Measurements from ENCODE around the gene HOXB3.
"Not testable (repeated sequence)": the region's sequence is repeated elsewhere in the genome, so short reads cannot be mapped to it uniquely, and the experiment has no call there.

Gene HOXB3

DNA sequence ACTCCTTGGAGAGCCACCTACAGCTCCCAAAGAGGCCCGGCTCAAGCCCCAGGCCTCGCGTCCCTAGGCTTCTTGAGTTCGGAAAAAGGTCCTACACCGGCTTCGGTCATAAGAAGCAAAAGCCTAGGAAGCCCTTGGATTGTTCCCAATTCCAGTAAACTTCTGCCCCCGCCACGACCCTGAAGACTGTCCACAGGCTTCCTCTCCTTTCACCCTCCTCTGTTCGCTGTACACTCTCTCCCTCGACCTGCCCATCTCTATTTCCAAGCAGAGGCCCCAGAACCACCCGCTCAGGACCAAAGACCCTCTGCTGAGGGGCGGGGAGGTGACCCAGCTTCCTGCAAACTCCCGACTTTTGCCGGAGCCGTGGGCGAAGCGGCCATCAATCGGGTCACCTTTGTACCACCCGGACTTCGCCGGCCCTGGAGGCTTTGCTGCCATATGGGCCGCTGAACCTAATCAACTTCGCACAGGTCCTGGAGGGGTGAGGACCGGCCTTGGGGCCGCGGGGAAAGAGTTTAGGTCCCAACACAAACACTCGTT, 47.9 kb downstream of the HOXB3 start:
- no peak for DNase-seq

DNA sequence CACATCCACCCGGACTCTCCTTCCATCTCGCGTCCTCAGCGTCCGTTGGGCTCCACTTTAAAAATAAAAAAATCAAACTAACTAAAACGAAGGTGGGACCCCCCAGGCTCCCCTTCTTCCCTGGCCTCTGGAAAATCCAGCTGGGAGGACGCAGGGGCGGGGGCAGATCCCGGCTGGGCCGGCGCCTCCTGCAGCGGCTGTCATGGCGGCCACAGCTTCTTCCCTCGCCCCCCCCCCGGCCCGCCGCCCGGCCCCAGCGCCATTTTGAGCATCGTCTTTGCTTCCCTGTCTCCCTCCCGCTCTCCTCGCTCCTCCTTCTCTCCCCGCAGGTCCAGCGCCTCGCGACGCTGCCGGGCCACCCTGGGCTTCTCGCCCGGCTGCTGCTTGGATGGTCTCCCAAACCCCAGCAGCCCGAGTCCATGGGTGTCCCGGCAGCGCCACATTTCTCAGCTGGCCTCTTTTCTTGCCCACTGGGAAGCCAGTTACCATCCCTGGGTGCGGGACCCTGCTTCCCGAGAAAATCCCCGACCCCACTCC, 48.4 kb downstream of the HOXB3 start:
- DNase-seq = peak in 3 of 4 experiments; percentile 17 to 48 (median 46)

- DNase-seq = no peak
These were observed 48.9 kb downstream of the HOXB3 start for GRCh38 chr17:48541036-48541576.

DNA sequence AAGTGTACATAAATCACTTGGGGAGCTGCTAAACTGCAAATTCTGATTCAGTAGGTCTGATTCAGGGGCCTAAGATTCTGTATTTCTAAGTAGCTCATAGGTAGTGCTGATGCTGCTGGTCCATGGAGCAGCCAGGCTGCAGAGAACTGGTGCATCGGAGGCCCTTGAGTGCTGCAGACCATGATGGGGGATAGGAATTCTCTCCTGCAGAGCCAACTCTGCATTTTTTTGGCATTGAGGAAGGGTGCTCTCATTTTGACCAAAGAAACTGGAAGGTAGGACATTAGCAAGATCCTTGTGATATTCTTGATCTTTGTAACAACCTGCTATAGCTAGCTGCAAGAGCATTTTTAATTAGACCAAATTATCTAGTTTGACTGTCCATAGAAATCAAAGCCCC, 49.8 kb downstream of the HOXB3 start:
- DNase-seq = no peak

DNA sequence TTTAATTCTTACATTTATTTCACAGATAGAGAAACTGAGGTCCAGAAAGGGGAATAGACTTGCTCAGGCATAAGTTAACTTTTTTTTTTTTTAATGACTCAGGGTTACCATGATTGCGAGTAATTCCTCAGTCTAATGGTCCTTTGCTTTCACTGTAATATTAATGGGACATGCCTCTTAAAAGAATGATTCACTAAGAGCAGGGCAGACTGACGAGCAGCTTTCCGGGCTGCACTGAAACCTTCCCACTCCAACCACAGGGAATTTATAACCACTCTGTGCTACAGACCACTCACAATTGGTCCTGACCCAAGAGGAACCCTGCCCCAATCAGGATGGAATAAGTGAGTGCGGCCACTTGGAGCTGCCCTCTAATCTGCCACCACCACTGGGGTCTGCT, 50.9 kb downstream of the HOXB3 start:
- no peak for DNase-seq

- no peak for DNase-seq
These were observed 52.7 kb downstream of the HOXB3 start for GRCh38 chr17:48537316-48537715.

GRCh38 chr17:48535793-48536559, 54.1 kb downstream of the HOXB3 start:
- not testable (repeated sequence) for DNase-seq

DNA sequence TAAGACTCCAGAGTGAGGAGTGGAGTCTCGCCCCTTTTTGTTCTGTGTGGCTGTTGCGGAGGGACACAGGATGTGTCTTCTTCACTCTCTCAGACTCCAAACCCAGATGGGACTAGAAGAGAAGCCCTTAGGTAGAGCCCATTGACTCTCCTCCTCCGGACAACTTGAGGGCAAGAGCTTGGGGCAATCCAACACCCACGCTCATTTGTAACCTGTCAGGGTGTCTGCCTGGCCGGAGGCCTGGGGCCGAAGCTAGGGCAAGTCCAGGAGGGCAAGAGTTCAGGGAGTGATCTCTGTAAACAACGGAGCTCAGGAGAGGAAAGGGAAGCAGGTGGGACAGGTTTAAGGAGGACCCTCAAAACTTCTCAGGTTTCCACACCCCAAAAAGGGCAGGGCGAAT, 57.8 kb downstream of the HOXB3 start:
- no peak for DNase-seq

DNA sequence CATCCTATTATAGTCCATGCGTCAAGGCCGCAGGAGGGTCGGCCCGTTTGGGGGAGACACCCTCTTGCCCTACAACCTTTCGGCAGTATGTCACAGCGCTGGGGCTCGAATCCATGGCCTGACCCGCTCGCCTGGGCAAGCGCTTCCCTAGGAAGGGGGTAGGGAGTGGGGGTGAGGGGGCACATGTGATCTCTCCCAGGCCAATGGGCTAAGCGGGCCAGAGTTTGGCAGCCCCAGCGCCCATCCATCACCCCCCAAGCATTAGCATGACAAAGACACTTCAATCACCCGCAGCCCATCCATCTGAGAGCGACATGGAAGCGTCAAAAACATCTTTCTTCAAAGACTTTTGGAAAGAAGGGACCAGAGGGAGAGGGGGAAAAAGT, 59.2 kb downstream of the HOXB3 start, which contains the start of gene HOXB1:
HOXB1 (minus strand) TSS at position 125 of the 386 bp plus-strand sequence; CDS start at position 18, 107 bp downstream.
- DNase-seq = no peak

DNA sequence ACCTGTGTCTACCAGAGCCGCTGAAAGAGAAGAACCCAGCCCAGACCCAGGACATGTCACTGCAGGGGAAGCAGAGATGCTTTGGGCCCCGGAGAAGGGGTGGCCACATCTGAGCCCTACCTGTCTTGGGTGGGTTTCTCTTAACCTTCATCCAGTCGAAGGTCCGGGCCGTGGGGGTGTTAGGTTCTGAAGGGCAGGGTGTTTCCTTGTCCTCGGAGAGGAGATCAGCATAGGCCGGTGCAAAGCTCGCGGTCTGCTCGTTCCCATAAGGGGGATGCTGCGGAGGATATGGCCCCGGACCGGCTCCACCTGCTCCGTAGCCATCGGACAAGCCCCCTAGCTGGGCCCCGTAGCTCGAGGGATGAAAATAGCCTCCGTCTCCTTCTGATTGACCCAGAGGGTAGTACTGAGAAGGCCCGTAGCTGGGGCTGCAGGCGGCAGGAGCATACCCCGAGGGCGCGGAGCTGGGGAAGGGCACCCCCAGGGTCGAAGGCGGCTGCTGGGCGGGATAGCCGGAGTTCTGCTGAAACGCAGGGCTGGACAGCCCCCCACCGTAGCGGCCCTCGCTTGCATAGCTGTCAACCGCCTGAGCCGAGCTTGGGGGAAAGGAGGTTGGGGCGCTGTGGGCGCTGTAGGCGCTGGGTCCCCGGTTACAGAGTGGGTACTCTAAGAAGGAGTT, 59.7 kb downstream of the HOXB3 start:
- no peak for DNase-seq

DNA sequence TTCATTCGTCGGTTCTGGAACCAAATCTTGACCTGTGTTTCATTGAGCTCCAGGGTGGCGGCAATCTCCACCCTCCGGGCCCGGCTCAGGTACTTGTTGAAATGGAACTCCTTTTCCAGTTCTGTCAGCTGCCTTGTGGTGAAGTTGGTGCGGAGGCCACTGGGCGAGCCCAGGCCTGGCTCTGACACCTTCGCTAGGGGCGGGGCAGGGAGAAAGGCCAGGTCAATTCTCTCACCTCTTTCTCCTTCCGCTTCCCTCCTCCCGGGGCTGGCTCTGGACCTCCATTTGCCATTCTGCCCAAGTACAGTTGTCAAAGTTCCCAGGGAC, 60.4 kb downstream of the HOXB3 start:
- no peak for DNase-seq

DNA sequence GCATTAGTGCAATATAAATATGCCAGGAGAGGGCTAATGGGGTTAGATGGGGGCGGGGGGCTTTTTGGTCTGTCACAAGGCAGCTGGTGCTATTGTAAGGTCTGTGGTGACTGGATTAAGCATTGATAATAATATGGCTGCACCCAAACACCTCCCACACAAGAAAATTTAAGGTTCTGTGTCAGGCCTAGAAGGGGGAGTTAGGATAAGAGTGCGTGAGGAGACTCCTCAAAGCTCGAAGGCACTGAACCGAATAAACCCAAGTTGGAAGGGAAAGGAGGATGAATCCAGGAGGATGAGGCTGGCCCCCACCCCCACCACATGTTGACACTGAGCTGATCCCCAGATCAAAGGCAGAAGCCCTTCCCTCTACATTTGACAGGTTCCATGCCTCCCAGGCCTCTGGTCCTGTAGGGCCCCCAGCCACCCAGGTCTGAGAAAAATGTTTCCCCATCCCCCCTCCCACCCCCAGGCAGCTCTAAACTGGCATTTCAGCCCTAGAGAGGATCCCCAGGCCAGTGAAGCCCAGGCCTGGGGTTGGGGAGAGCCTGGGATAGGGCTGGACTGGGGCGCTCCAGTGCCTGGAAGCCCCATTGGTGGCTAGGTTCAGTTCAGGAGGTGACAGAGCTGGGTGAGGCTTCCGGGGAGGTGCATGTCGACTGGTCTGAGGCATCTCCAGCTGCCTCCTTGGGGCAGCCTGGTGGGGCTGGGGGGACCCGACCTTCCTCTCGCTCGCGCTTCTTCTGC, 60.9 kb downstream of the HOXB3 start:
- DNase-seq = no peak

GRCh38 chr17:48528153-48528935, 61.7 kb downstream of the HOXB3 start:
- no peak for DNase-seq

DNA sequence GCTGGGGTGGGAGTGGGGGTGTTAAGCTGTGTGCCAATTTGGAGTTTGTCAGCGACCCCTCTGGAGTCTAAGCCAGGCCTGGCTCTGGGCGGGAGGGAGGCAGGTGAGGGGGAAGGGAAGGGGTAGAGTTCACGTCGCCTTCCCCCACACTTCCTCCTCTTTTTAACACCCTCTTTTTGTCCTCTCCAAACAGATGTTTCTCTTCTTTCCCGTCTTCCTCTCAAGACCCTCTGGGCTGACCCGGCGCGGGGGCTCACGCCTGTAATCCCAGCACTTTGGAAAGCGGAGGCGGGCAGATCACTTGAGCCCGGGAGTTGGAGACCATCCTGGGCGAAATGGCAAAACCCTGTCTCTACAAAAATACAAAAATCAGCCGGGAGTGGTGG, 62.5 kb downstream of the HOXB3 start:
- no peak for DNase-seq

DNA sequence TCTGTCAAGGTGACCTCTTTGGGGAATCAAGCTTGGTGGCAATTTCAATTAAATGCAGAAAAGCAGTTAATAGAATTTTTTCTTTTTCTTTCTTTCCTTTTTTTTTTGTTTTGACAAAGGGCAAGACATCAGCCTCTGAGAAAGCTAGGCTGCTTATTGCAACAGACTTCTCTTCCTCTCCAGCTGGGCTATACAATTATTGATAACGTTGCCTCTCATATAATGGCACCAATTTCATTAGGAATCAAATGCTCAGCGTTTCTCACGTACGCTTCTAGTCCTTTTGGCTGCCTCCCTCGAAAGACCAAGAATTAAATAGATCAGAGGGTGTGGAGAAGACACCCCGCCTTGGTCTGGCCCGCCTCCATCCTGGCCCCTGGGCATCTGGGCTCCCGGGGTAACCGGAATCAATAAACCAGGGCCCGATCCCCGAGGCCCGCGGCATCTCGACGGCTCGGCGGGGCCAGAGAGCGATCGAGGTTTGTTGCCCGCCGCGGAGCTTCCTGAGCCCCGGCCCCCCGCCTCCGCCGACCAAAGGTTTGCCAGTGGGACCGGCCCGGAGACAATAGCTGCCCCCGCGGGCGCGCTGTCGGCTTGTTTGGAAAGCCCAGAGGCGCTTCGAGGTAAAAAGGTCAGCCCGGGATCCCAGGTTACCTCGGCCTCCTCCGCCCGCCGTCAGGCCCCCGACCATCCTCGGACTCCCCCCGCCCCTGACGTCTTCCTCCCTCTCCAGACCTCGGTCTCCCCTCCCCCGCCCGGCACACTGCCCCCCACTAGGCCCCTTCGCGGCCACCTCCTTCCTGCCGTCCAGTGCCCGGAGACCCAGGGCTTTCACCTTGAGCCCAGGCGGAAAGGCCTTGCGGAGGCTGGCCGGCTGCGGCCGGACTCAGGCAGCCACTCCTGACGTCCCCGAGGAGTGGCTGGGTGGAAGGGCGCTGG, 63.2 kb downstream of the HOXB3 start:
- DNase-seq = no peak

DNA sequence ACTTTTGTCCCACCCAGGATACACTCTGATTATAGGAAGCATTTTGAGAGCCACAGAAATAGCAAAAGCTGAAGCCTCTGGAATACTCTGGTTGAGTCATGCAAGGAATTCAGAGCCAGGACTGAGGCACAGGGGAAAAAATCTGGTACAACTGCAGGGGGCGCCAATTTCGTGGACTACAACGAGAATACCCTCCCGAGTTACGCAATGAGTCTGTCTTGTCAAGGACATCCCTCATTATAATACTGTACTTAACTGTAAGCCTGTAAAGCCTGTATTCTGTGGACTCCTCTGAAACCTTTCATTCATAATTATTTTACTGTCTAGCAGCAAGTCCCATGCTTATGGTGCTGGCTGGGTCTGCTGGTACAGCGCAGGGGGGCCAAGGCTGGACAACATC, 67.0 kb downstream of the HOXB3 start:
- DNase-seq = no peak

DNA sequence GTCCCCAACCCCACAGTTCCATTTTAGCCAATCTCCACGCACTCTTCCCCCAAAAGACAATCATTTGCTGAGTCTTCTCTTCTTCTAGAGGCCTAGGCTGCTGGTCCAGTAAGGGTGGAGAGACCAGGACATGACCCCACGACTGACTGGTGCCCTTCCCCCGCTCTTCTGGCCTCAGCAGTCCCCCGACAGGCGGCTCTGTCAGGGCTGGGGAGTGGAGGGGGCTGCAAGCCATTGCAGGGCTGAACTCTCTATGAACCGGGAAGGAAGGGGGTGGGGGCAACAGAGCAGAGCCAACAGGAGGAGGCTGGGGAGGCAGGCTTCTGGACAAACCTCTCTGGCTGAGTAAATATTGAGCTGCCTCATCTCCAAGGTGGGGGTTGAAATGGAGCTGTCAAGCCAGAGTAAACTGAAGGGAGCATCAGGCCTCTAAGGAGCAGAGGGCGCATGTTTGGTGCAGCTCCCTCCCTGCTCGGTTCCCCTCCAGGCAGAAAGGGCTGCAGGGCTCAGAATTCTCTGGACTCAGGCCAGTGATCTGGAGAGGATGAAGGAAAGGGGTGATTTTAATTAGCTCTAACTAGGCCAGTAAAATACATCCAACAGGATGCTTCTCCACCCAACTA, 67.9 kb downstream of the HOXB3 start:
- no peak for DNase-seq

DNA sequence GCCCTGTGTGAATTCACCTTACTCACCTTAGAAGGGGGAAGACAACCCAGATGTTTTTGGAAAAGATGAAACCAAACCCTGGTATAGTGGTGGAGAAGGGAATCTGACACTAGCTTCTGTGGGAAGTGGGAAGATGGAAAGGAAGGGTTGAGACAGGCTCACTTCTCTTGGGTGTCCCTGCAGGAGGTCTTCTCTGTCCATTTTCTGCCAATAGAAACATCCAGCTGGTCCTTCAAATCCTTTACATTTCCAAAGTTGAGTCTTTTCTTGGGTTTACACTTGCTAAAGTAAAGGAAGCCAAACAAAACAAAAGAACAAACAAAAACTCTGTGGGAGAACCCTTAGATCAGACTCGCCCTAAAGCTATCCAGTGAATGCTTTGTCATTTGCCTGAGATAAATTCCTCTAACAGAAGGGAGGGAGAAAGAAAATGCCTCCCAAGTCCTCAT, 69.4 kb downstream of the HOXB3 start:
- DNase-seq = no peak

DNA sequence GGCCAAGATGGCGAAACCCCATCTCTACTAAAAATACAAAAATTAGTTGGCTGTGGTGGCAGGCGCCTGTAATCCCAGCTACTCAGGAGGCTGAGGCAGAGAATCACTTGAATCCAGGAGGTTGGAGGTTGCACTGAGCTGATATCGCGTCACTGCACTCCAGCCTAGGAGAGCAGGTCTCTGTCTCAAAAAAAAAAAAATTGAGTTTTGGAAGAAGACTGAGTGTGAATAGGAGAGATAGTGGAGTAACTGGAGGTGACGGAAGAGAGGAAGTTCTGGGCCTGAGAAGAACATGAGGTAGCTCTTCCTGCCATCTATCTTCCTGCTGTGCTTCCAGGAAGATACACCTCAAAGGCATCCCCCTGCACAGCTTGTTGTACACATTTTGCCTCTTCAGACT, 70.6 kb downstream of the HOXB3 start:
- DNase-seq = no peak

- DNase-seq = no peak
These were observed 72.6 kb downstream of the HOXB3 start for GRCh38 chr17:48517478-48517877.

Measured in activated CD4-positive, CD25-positive, alpha-beta regulatory T cell (primary cell).